Osteoblast (primary cell): Measurements from ENCODE around the gene TEX14. TPM values are rescaled to one million over a fixed set of nuclear protein-coding genes. Genes with fewer than 3 reads are reported as not detected.
"Not testable (repeated sequence)": the region's sequence is repeated elsewhere in the genome, so short reads cannot be mapped to it uniquely, and the experiment has no call there.

ENCODE experiments used
- DNase-seq: peaks from one replicate; pipeline ENCODE4 v3.0.0; 2011; ENCODE audit warnings: low spot score, mixed read lengths; ENCODE audit not compliant: insufficient read length; ENCODE audit errors: missing footprints
- H2AFZ ChIP-seq: 2 replicates; pipeline ENCODE4 v1.6.0; 2011; ENCODE audit warnings: mild to moderate bottlenecking, low read length
- H3K27ac ChIP-seq: 2 replicates; pipeline ENCODE4 v1.5.1; 2011; ENCODE audit warnings: mild to moderate bottlenecking, low read depth, low read length, moderate library complexity
- H3K27me3 ChIP-seq: 2 replicates; pipeline ENCODE4 v1.6.0; 2012; ENCODE audit warnings: mild to moderate bottlenecking, control low read depth, inconsistent platforms, low read length, moderate library complexity; ENCODE audit not compliant: insufficient read depth
- H3K36me3 ChIP-seq: 2 replicates; pipeline ENCODE4 v1.5.1; 2011; ENCODE audit warnings: mild to moderate bottlenecking, low read length, control low read depth, moderate library complexity; ENCODE audit not compliant: insufficient read depth
- H3K4me1 ChIP-seq: 2 replicates; pipeline ENCODE4 v1.5.1; 2011; ENCODE audit warnings: mild to moderate bottlenecking, low read length, control low read depth, moderate library complexity; ENCODE audit not compliant: insufficient read depth
- H3K4me2 ChIP-seq: 2 replicates; pipeline ENCODE4 v1.6.0; 2011; ENCODE audit warnings: mild to moderate bottlenecking, low read length; ENCODE audit not compliant: insufficient read depth
- H3K4me3 ChIP-seq: fragments of 200-600 bp; sonication (generic); 3 replicates; pipeline ENCODE4 v1.5.1; 2012; ENCODE audit warnings: mild to moderate bottlenecking, low read length, inconsistent platforms; ENCODE audit not compliant: insufficient read depth
- H3K79me2 ChIP-seq: 2 replicates; pipeline ENCODE4 v1.6.0; 2012; ENCODE audit warnings: mild to moderate bottlenecking, low read length, control low read depth, inconsistent platforms; ENCODE audit not compliant: insufficient read depth
- H3K9me3 ChIP-seq: 2 replicates; pipeline ENCODE4 v1.5.1; 2011; ENCODE audit warnings: low read depth, low read length, control low read depth
- H4K20me1 ChIP-seq: 2 replicates; pipeline ENCODE4 v1.6.0; 2012; ENCODE audit warnings: mild to moderate bottlenecking, low read length, control low read depth; ENCODE audit not compliant: insufficient read depth
- total RNA-seq: library from RNA; depleted of rRNA; stranded (reverse); fragments of >200 nt; gene quantifications from 2 replicates; pipeline ENCODE4 v1.2.3, GENCODE V29; 2012
- TF ChIP-seq, protein P1 (sequence below): IDR thresholded peaks from 2 replicates; pipeline ENCODE4 v1.5.1; 2011; ENCODE audit warnings: mild to moderate bottlenecking, low read depth, low read length, moderate library complexity; ENCODE audit errors: extremely low read depth

TEX14 gene
- total RNA-seq, 1 donor, result under 0.01 TPM

GRCh38 chr17:58586009-58586644, 105.7 kb downstream of the TEX14 start:
- no peak for DNase-seq

DNA sequence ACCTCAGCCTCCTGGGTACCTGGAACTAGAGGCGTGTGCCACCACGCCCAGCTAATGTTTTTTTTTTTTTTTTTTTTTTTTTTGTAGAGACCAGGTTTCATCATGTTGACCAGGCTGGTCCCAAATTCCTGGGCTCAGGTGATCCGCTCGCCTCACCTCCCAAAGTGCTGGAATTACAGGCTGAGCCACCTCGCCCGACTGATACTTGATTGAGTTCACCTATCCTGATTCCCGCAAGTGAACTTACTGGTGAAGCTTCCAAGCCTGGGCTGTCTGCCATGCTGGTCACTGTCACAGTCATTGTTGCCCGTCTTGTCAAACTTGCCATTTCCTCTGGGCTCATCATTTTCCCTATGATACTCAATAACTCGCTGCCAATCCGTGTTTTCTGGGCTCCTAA, 106.3 kb downstream of the TEX14 start:
- H3K4me2 ChIP-seq, result no peak overlapping the region
- H3K27me3 ChIP-seq, result no peaks in the 10 kb centered on the region
- no peak for DNase-seq
- no peaks in the 10 kb centered on the region for H3K9me3 ChIP-seq
- no peak overlapping the region for H3K27ac ChIP-seq
- H3K36me3 ChIP-seq, result no peaks in the 10 kb centered on the region
- H2AFZ ChIP-seq, result no peak overlapping the region
- TF ChIP-seq, protein P1, sequence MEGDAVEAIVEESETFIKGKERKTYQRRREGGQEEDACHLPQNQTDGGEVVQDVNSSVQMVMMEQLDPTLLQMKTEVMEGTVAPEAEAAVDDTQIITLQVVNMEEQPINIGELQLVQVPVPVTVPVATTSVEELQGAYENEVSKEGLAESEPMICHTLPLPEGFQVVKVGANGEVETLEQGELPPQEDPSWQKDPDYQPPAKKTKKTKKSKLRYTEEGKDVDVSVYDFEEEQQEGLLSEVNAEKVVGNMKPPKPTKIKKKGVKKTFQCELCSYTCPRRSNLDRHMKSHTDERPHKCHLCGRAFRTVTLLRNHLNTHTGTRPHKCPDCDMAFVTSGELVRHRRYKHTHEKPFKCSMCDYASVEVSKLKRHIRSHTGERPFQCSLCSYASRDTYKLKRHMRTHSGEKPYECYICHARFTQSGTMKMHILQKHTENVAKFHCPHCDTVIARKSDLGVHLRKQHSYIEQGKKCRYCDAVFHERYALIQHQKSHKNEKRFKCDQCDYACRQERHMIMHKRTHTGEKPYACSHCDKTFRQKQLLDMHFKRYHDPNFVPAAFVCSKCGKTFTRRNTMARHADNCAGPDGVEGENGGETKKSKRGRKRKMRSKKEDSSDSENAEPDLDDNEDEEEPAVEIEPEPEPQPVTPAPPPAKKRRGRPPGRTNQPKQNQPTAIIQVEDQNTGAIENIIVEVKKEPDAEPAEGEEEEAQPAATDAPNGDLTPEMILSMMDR, result no peak
- no peaks in the 10 kb centered on the region for H4K20me1 ChIP-seq
- no peaks in the 10 kb centered on the region for H3K79me2 ChIP-seq
- H3K4me3 ChIP-seq, result no peak overlapping the region
- no peaks in the 10 kb centered on the region for H3K4me1 ChIP-seq

More at GRCh38 chr17:58586009-58586644, 105.7 kb downstream of the TEX14 start:
- Histone ChIP-seq H3K4me1 (no peaks in the 10 kb centered on the region), H3K4me3 (no peak overlapping the region), H4K20me1 (no peaks in the 10 kb centered on the region), H2AFZ (no peak overlapping the region), H3K9me3 (no peaks in the 10 kb centered on the region), H3K79me2 (no peaks in the 10 kb centered on the region), H3K27ac (no peak overlapping the region), H3K4me2 (no peak overlapping the region), H3K27me3 (no peaks in the 10 kb centered on the region), H3K36me3 (no peaks in the 10 kb centered on the region)
- TF ChIP-seq, protein P1, result no peak

DNA sequence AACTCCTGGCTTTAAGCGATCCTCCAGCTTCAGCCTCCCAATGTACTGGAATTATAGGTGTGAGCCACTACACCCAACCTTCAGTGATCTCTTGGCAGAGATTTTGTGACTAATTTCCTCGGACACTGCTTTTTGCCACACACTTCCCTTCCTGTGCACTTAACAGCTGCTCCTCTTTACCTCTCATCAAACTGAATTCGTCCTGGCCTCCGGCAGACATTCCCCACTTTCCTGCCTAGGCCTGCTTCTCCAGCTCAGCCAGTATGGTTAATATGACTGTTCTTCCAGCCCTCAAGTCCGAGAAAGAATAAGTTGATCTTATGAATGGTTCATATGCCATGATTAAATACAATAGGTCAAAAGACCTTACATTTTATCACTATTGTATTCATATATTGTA, 108.4 kb downstream of the TEX14 start:
- TF ChIP-seq, protein P1, result no peak
- no peaks in the 10 kb centered on the region for H3K9me3 ChIP-seq
- no peaks in the 10 kb centered on the region for H4K20me1 ChIP-seq
- no peaks in the 10 kb centered on the region for H3K27me3 ChIP-seq
- no peaks in the 10 kb centered on the region for H3K79me2 ChIP-seq
- no peaks in the 10 kb centered on the region for H3K4me1 ChIP-seq
- no peak overlapping the region for H3K4me2 ChIP-seq
- H2AFZ ChIP-seq, result no peak overlapping the region
- DNase-seq, result no peak
- H3K36me3 ChIP-seq, result no peaks in the 10 kb centered on the region
- H3K27ac ChIP-seq, result no peak overlapping the region
- no peak overlapping the region for H3K4me3 ChIP-seq

DNA sequence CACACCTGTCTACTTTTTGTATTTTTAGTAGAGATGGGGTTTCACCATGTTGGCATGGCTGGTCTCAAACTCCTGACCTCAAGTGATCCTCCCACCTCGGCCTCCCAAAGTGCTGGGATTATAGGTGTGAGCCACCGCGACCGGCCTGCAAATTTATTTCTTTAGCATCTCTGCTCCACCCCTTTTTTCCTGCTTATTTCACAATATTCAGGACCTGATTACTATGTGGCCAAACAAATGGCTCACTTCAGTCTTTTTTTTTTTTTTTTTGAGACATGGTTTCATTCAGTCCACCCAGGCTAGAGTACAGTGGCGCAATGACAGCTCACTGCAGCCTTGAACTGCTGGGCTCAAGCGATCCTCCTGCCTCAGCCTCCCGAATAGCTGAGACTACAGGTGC, 109.1 kb downstream of the TEX14 start:
- not testable (repeated sequence) for H3K36me3 ChIP-seq, H3K79me2 ChIP-seq, H3K27me3 ChIP-seq, DNase-seq, H4K20me1 ChIP-seq, H3K9me3 ChIP-seq, H3K4me3 ChIP-seq, H2AFZ ChIP-seq, H3K4me1 ChIP-seq, H3K27ac ChIP-seq, H3K4me2 ChIP-seq
